DOHH2 (cell line): ENCODE measurements around the gene GOLPH3.

Experiments
- EZH2phosphoT487 ChIP-seq: fragments of 200-600 bp; sonication (generic); IDR thresholded peaks from 2 replicates; pipeline ENCODE4 v1.6.1; 2017; ENCODE audit warnings: borderline replicate concordance, mild to moderate bottlenecking, antibody characterized with exemption, low read length, moderate library complexity, mixed read lengths
- TF ChIP-seq, protein P1 (sequence below): fragments of 200-600 bp; sonication (generic); IDR thresholded peaks from one replicate; pipeline ENCODE4 v1.5.1; 2014; ENCODE audit warnings: antibody characterized with exemption, mild to moderate bottlenecking, low read depth, low read length; ENCODE audit not compliant: poor library complexity, severe bottlenecking

DNA sequence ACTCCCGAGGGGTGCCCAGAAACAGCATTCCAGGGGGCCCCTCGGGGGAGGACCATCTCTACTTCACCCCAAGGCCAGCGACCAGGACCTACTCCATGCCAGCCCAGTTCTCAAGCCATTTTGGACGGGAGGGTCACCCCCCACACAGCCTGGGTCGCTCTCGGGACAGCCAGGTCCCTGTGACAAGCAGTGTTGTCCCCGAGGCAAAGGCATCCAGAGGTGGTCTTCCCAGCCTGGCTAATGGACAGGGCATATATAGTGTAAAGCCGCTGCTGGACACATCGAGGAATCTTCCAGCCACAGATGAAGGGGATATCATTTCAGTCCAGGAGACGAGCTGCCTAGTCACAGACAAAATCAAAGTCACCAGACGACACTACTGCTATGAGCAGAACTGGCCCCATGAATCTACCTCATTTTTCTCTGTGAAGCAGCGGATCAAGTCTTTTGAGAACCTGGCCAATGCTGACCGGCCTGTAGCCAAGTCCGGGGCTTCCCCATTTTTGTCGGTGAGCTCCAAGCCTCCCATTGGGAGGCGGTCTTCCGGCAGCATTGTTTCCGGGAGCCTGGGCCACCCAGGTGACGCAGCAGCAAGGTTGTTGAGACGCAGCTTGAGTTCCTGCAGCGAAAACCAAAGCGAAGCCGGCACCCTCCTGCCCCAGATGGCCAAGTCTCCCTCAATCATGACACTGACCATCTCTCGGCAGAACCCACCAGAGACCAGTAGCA is 83.9 kb downstream of the GOLPH3 start:
- TF ChIP-seq, protein P1, sequence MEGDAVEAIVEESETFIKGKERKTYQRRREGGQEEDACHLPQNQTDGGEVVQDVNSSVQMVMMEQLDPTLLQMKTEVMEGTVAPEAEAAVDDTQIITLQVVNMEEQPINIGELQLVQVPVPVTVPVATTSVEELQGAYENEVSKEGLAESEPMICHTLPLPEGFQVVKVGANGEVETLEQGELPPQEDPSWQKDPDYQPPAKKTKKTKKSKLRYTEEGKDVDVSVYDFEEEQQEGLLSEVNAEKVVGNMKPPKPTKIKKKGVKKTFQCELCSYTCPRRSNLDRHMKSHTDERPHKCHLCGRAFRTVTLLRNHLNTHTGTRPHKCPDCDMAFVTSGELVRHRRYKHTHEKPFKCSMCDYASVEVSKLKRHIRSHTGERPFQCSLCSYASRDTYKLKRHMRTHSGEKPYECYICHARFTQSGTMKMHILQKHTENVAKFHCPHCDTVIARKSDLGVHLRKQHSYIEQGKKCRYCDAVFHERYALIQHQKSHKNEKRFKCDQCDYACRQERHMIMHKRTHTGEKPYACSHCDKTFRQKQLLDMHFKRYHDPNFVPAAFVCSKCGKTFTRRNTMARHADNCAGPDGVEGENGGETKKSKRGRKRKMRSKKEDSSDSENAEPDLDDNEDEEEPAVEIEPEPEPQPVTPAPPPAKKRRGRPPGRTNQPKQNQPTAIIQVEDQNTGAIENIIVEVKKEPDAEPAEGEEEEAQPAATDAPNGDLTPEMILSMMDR, result no peak
- TF ChIP-seq EZH2phosphoT487, result no peak
